Endothelial cell of umbilical vein (primary cell): ENCODE measurements around the gene PIM2. TPM values are rescaled to one million over a fixed set of nuclear protein-coding genes. Genes with fewer than 3 reads are reported as not detected.
A peak's percentile ranks its signal among the peaks of the same experiment; 100 is the strongest.

Source experiments
- BruUV-seq: library from RNA; stranded (reverse); fragments of 400-500 nt; replicated peaks from 2 replicates; lab custom pipeline; 2021; lab: Mats Ljungman, UMichigan
- CTCF ChIA-PET: fragments of 300-600, 350-600 bp; sonication (Branson Sonifier 250); formaldehyde crosslinking; loops from one replicate; lab custom pipeline; 2021; ENCODE audit warnings: antibody characterized with exemption, inconsistent platforms; lab: Charles Lee
- POLR2A ChIA-PET: fragments of 300-600, 350-600 bp; sonication (Branson Sonifier 250); formaldehyde crosslinking; loops from one replicate; lab custom pipeline; 2021; ENCODE audit warnings: antibody characterized with exemption, inconsistent platforms; lab: Charles Lee
- DNase-seq: peaks from one replicate; pipeline ENCODE4 v3.0.0-alpha.2; 2011; ENCODE audit warnings: low read depth, low spot score
- FAIRE-seq: peaks from 2 replicates; lab custom pipeline; 2011; peaks lifted over from hg19 to GRCh38; lab: Jason Lieb, UNC
- H2AFZ ChIP-seq: 2 replicates; pipeline ENCODE4 v1.6.0; 2012; ENCODE audit warnings: low read depth, low read length, control low read depth, inconsistent platforms
- H3K27ac ChIP-seq: 2 replicates; pipeline ENCODE4 v1.5.1; 2011; ENCODE audit warnings: low read depth, mild to moderate bottlenecking, control low read depth, low read length, moderate library complexity; ENCODE audit not compliant: insufficient read depth
- H3K27me3 ChIP-seq, 2 experiments: 2 replicates each; pipeline versions ENCODE4 v1.6.0 to v1.6.1; 2011; ENCODE audit warnings: low read length in 2 of 2, mixed read lengths in 1 of 2; ENCODE audit not compliant: control insufficient read depth in 2 of 2, insufficient read depth in 2 of 2
- H3K36me3 ChIP-seq, 2 experiments: 2 replicates in 1 of 2; 3 replicates in 1 of 2; pipeline ENCODE4 v1.5.1; 2011; ENCODE audit warnings: low read length in 2 of 2, mild to moderate bottlenecking in 1 of 2, moderate library complexity in 1 of 2; ENCODE audit not compliant: control insufficient read depth in 2 of 2, insufficient read depth in 2 of 2; ENCODE audit errors: extremely low read depth in 1 of 2
- H3K4me1 ChIP-seq: 3 replicates; pipeline ENCODE4 v1.5.1; 2011; ENCODE audit warnings: mild to moderate bottlenecking, low read length; ENCODE audit not compliant: control insufficient read depth, insufficient read depth; ENCODE audit errors: extremely low read depth
- H3K4me2 ChIP-seq: 2 replicates; pipeline ENCODE4 v1.6.1; 2011; ENCODE audit warnings: low read length, control low read depth, mixed read lengths; ENCODE audit not compliant: insufficient read depth
- H3K4me3 ChIP-seq, 3 experiments: fragments of 200-600 bp in 1 of 3; sonication (generic), shearing (Covaris generic) in 1 of 3; replicated peaks in 1 of 3; 2 replicates each; pipeline ENCODE4 v1.5.1; 2011 to 2016; ENCODE audit warnings: control low read depth in 3 of 3, low read length in 3 of 3, mild to moderate bottlenecking in 2 of 3, inconsistent platforms in 1 of 3, low read depth in 1 of 3, moderate library complexity in 1 of 3; ENCODE audit not compliant: insufficient read depth in 1 of 3
- H3K79me2 ChIP-seq: 2 replicates; pipeline ENCODE4 v1.6.0; 2012; ENCODE audit warnings: low read length, inconsistent platforms; ENCODE audit not compliant: control insufficient read depth, insufficient read depth
- H3K9ac ChIP-seq: replicated peaks from 2 replicates; pipeline ENCODE3; 2011; ENCODE audit warnings: low read length, control low read depth; ENCODE audit not compliant: insufficient read depth; ENCODE audit errors: extremely low read depth
- H3K9me1 ChIP-seq: replicated peaks from 3 replicates; pipeline ENCODE4 v1.6.0; 2011; ENCODE audit warnings: mild to moderate bottlenecking, low read length; ENCODE audit not compliant: control insufficient read depth, insufficient read depth; ENCODE audit errors: extremely low read depth
- H3K9me3 ChIP-seq: replicated peaks from 2 replicates; pipeline ENCODE4 v1.5.1; 2012; ENCODE audit warnings: low read length, inconsistent platforms; ENCODE audit not compliant: control insufficient read depth, insufficient read depth
- H4K20me1 ChIP-seq: replicated peaks from 2 replicates; pipeline ENCODE3; 2011; ENCODE audit warnings: mild to moderate bottlenecking, low read length; ENCODE audit not compliant: control insufficient read depth, insufficient read depth; ENCODE audit errors: extremely low read depth
- EZH2 ChIP-seq: IDR thresholded peaks from 2 replicates; pipeline ENCODE4 v1.6.1; 2012; ENCODE audit warnings: borderline replicate concordance, low read depth, mild to moderate bottlenecking, moderate library complexity, low read length, inconsistent platforms; ENCODE audit not compliant: severe bottlenecking
- FOS ChIP-seq: IDR thresholded peaks from 2 replicates; pipeline ENCODE4 v1.6.1; 2011; ENCODE audit warnings: mild to moderate bottlenecking, low read length, moderate library complexity, borderline replicate concordance; ENCODE audit not compliant: insufficient read depth
- GATA2 ChIP-seq: IDR thresholded peaks from 2 replicates; pipeline ENCODE4 v1.7.0; 2011; ENCODE audit warnings: low read depth, mild to moderate bottlenecking, moderate library complexity, mixed read lengths, low read length; ENCODE audit not compliant: insufficient read length, insufficient read depth
- JUN ChIP-seq: IDR thresholded peaks from 2 replicates; pipeline ENCODE4 v1.6.1; 2011; ENCODE audit warnings: borderline replicate concordance, low read depth; ENCODE audit not compliant: insufficient read length, insufficient read depth
- MYC ChIP-seq: IDR thresholded peaks from one replicate; pipeline ENCODE4 v1.6.1; 2011; ENCODE audit warnings: mild to moderate bottlenecking, low read depth, low read length
- POLR2A ChIP-seq: IDR thresholded peaks from 2 replicates; pipeline ENCODE4 v1.6.1; 2012; ENCODE audit warnings: low read depth, mild to moderate bottlenecking, control low read depth, low read length
- POLR2AphosphoS5 ChIP-seq: IDR thresholded peaks from 2 replicates; pipeline ENCODE4 v1.6.1; 2012; ENCODE audit warnings: low read depth, mild to moderate bottlenecking, control low read depth, low read length, moderate library complexity; ENCODE audit not compliant: insufficient read depth
- dilution Hi-C: fragments of 300-500 bp; cut with MboI; formaldehyde crosslinking; loops from one replicate; pipeline ENCODE4 v1.15.0; 2019; ENCODE audit warnings: low sequenced_read_pairs; ENCODE audit not compliant: extremely low pct_ligation_motif_present
- intact Hi-C: fragments of 100-400 bp; cut with micrococcal nuclease; formaldehyde crosslinking; loops from one replicate; pipeline ENCODE4 v1.10.0; 2022
- polyA plus RNA-seq, 4 experiments: library from polyadenylated mRNA; depleted of rRNA in 3 of 4; stranded (reverse) in 3 of 4; unstranded in 1 of 4; fragments of >200 nt; gene quantifications; 2 replicates each; pipeline versions ENCODE4 v1.2.1 to v1.2.3, GENCODE V29; 2011 to 2012; ENCODE audit warnings: missing spikeins in 1 of 4
- total RNA-seq: library from RNA; stranded (reverse); gene quantifications from 2 replicates; pipeline ENCODE4 v1.2.3, GENCODE V29; 2021
- TF ChIP-seq, protein P1 (sequence below), 2 donors: IDR thresholded peaks; 1 replicate in 1 of 2; 2 replicates in 1 of 2; pipeline ENCODE4 v1.5.1; 2011; ENCODE audit warnings: low read length in 2 of 2, mild to moderate bottlenecking in 2 of 2, moderate library complexity in 2 of 2, control low read depth in 1 of 2, inconsistent platforms in 1 of 2, low read depth in 1 of 2; ENCODE audit not compliant: insufficient read depth in 1 of 2; ENCODE audit errors: extremely low read depth in 1 of 2
- TF ChIP-seq, protein P2 (sequence below): IDR thresholded peaks from 2 replicates; pipeline ENCODE4 v1.6.1; 2011; ENCODE audit not compliant: insufficient read depth, insufficient read length

Gene PIM2
- total and polyA plus RNA-seq, 2 donors (not counting 3 experiments of a cell fraction or from before 2014, with no cell fraction given): 7.4 to 7.5 TPM

DNA sequence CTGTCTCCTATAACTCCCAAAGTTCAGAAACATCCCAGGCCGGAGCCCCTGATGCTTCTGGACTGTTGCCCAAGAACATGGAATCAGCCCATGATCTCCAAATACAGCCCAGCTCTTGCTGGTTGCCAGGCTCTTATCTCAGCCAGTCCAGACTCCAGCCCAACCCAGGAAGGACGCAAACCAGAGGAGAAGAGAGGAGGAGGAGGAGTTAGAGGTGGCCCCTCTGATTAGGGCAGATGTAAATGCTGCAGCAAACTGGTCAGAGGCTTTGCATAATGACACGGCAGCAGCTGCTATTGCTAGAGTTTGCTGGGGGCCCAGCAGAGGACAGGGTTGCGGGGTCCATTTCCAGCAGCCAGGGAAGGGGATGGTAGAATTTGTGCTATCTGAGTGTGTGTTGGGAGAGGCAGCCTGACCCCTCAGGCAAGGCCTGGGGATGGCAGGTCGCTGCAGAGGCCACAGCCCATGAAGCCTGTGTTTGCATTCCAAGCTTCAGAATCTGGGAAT lies 42.8 kb upstream of the PIM2 start:
- ChIA-PET POLR2A (no interaction called here), CTCF (interaction anchor here (1.1 kb wide), 1 partner anchor 10 kb away, joined by 6 read pairs; the partner anchor contains the start of gene KCND1)
- Histone ChIP-seq H3K36me3 (no peaks in the 10 kb centered on the region), H2AFZ (no peak overlapping the region), H3K4me1 (peaks cover 9% of the 10 kb centered on the region), H3K9me1 (no peaks in the 10 kb centered on the region), H3K27me3 (no peaks in the 10 kb centered on the region), H3K79me2 (peaks cover 4% of the 10 kb centered on the region), H3K27ac (no peak overlapping the region), H3K9ac (no peak overlapping the region), H3K4me3 (no peak overlapping the region), H3K9me3 (no peaks in the 10 kb centered on the region), H4K20me1 (no peaks in the 10 kb centered on the region), H3K4me2 (no peak overlapping the region)
- DNase-seq (peak; percentile 24), FAIRE-seq (no peak)
- intact Hi-C loops (no loop called here), dilution Hi-C loops (no loop called here)
- TF ChIP-seq FOS (no peak), JUN (no peak), POLR2A (no peak), POLR2AphosphoS5 (no peak), EZH2 (no peak), MYC (no peak), GATA2 (no peak)
- TF ChIP-seq, protein P1, sequence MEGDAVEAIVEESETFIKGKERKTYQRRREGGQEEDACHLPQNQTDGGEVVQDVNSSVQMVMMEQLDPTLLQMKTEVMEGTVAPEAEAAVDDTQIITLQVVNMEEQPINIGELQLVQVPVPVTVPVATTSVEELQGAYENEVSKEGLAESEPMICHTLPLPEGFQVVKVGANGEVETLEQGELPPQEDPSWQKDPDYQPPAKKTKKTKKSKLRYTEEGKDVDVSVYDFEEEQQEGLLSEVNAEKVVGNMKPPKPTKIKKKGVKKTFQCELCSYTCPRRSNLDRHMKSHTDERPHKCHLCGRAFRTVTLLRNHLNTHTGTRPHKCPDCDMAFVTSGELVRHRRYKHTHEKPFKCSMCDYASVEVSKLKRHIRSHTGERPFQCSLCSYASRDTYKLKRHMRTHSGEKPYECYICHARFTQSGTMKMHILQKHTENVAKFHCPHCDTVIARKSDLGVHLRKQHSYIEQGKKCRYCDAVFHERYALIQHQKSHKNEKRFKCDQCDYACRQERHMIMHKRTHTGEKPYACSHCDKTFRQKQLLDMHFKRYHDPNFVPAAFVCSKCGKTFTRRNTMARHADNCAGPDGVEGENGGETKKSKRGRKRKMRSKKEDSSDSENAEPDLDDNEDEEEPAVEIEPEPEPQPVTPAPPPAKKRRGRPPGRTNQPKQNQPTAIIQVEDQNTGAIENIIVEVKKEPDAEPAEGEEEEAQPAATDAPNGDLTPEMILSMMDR (IDR thresholded peaks at IDR 0.05; ENCODE audit: extremely low read depth in 1 of 2, insufficient read depth in 1 of 2, low read depth in 1 of 2, low read length in 2 of 2): no peak
- TF ChIP-seq, protein P2, sequence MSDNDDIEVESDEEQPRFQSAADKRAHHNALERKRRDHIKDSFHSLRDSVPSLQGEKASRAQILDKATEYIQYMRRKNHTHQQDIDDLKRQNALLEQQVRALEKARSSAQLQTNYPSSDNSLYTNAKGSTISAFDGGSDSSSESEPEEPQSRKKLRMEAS: no peak
- BruUV-seq: no TSS peak
